ENCODE data around the gene CBX8.
"Not testable (repeated sequence)": the region's sequence is repeated elsewhere in the genome, so short reads cannot be mapped to it uniquely, and the experiment has no call there.

The CBX8 gene

DNA sequence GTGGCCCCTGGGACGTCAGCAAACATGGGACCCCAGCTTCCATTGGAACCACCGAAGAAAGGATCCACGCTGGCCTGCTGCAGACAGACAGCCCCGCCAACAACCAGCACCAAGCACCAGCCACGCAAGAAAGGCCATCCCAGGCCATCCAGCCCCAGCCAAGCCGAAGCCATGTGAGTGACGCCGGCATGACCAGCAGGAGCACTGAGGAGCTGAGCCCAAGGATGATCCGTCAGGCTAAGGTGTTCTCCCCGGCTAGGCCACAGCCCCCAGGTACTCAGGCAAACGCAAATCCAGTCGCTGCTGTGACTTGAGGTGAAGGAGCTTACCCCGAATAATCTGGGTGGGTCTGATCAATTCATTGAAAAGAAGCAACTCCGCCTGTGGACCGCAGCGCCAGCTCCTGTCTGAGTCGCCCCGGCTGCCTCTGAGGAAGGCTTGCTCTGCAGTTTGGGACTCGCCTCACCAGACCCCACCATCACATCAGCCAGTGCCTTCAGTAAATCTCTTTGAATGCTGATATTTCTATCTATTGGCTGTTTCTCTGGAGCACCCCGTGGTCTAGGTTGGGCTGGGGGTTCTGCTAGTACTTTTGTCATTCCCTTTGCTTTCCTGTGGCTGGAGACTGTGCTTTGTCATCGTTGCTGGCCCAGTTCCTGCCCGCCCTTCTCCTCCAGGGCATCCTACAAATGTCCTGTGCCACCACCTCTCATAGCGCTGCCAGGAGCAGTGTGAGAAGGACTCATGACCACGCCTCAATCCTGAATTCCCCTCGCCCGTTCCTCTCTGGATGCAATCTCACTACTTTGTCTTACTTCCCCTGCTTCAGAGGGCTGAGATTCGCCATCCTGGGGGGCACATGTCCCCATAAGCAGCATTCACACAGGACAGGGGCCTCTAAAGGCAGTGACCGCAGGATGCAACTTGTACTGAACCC, 27.0 kb downstream of the CBX8 start:
- Mint-ChIP-seq H3K4me3 (no peak overlapping the region), H3K27ac (no peak overlapping the region), H3K36me3 (no peaks in the 10 kb centered on the region), H3K4me1 (peaks cover 0 to 2% of the 10 kb centered on the region in 2 donors), H3K9me3 (peaks cover 1 to 4% of the 10 kb centered on the region in 2 donors), H3K27me3 (peaks cover 41 to 64% of the 10 kb centered on the region in 2 donors)
- no peak for DNase-seq
- ATAC-seq (replicated peaks), result no peak

DNA sequence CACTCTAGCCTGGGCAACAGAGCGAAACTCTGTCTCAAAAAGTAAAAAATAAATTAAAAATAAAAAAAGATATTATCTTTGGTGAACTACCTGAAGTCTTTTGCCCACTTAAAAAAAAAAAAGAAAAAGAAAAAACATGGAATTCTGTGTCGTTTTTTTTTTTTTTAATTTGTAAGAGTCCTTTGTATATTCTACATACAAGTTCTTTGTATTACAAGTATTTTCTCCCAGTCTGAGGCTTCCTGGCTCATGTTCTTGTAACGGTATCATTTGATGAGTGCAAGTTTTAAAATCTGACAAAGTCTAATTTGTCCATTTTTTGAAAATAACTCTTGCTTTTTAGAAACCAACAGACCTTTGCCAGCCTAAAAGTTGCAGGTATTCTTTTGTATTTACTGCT, 31.2 kb downstream of the CBX8 start:
- Mint-ChIP-seq H3K36me3 (no peaks in the 10 kb centered on the region), H3K4me3 (no peak overlapping the region), H3K27ac (no peak overlapping the region), H3K27me3 (peaks cover 30 to 32% of the 10 kb centered on the region in 2 donors), H3K9me3 (peaks cover 1 to 4% of the 10 kb centered on the region in 2 donors), H3K4me1 (peaks cover 0 to 2% of the 10 kb centered on the region in 2 donors)
- ATAC-seq (replicated peaks) (no peak), DNase-seq (no peak)

DNA sequence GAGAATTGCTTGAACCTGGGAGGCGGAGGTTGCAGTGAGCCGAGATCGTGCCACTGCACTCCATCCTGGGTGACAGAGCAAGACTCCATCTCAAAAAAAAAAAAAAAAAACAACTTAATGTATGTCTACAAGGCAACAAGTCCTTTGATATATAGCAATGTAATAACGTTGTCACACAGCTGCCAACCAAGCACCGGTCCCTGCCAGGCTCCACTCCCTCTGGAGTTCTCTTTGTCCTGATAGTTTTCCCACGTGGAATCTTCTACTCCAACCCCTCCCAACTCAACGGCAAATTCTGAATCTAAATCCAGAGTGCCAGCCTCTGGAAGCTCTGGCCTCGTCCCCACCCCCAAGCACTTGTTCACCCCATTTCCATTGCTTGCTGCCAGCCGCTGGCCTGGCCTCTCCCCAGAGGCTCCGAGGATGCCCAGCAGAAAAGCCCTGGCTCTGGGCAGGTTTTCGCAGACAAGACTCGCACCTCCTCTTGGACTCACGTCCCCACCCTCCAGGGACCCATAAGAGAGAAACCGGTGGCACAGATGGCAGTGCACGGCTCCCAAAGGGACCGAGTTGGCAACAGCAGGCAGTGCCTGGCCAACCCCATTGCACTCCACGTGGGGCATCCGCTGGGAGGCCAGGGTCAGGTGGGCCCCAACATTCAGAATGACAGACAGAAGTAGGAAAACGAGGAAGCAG, 34.8 kb downstream of the CBX8 start:
- Mint-ChIP-seq H3K4me1 (no peaks in the 10 kb centered on the region), H3K4me3 (no peak overlapping the region), H3K27me3 (peaks cover 16 to 32% of the 10 kb centered on the region in 2 donors), H3K9me3 (no peaks in the 10 kb centered on the region), H3K27ac (no peak overlapping the region), H3K36me3 (no peaks in the 10 kb centered on the region)
- ATAC-seq (replicated peaks) (no peak), DNase-seq (no peak)

DNA sequence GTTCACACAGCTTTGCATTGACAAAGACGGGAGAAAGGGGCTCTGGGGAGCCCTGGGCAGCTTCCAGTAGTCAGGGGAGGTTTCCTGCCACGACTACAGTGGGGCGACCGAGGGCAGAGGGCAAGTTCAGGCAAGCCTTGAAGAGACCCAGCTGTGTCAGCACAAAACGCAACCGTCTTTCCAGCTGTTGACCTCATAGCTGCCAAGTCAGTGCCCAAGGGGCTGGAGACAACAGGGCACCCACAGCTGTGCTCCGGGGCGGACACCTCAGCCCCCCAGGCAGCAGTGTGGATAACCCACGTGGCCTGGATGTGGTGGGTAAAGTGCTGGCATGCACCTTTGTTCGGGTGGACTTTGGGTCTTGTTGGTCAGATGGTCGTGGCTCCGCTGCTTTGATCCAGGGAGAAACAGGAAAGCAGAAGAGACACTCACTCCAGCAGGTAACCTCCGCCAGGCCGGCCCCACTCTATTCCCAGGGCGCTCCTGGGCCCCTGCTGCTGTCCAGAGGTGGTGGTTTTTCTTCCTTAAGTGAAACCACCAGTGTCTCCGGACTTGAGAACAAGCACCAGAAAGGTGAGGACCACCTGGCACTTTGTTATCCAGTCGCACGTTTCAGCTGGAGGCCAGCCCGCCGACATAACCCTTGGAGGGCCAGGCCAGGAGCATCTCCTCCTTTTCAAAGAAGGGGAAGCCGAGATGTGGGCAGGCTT, 36.5 kb downstream of the CBX8 start:
- H3K4me3 Mint-ChIP-seq, result no peak overlapping the region
- no peaks in the 10 kb centered on the region for H3K9me3 Mint-ChIP-seq
- H3K27ac Mint-ChIP-seq, result no peak overlapping the region
- no peak for ATAC-seq (replicated peaks)
- peaks cover 21 to 33% of the 10 kb centered on the region in 2 donors for H3K27me3 Mint-ChIP-seq
- H3K36me3 Mint-ChIP-seq, result no peaks in the 10 kb centered on the region
- no peaks in the 10 kb centered on the region for H3K4me1 Mint-ChIP-seq
- DNase-seq, result no peak

DNA sequence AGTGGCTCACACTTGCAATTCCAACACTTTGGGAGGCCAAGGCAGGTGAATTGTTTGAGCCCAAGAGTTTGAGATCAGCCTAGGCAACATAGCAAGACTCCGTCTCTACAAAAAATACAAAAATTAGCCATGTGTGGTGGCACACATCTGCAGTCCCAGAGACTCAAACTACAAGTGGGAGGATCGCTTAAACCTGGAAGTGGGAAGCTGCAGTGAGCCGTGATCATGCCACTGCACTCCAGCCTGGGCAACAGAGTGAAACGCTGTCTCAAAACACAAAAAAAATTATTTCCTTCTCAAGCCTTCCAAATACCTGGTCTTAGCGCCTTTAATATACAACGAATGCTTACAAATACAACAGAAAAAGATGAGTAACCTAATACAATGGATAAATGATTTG, 38.6 kb downstream of the CBX8 start:
- H3K4me3 Mint-ChIP-seq, result no peak overlapping the region
- H3K27me3 Mint-ChIP-seq, result peaks cover 24 to 37% of the 10 kb centered on the region in 2 donors
- no peaks in the 10 kb centered on the region for H3K4me1 Mint-ChIP-seq
- no peaks in the 10 kb centered on the region for H3K9me3 Mint-ChIP-seq
- H3K27ac Mint-ChIP-seq, result no peak overlapping the region
- DNase-seq, result no peak
- no peaks in the 10 kb centered on the region for H3K36me3 Mint-ChIP-seq
- ATAC-seq (replicated peaks), result no peak

DNA sequence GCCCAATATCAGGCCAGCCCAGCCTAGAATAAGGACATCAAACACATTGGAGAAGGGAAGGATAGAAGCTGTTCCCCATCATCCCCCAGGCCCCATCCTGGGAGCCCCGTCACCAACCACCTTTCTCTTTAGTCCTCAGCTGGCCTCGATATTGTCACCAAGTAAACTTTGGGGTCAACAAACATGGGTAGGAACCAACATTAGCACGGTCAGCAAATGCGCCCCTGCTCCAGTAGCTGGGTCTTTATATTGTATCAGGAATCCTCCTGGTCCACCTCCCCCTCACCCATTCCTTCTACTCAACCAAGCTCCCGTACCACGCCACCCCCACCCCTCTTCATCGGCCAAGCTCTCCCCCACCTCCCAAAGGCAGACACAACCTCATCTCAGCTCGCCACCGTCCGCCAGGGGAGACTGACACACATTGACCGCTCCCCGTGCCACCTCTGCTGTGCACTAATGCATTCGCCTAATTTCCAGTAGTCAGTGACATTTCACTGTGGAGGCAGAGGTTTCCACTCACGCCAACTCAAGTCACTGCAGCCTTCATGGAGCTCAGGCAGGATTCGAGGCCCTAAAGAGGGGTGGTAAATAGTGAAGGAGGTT, 39.6 kb downstream of the CBX8 start:
- ATAC-seq (replicated peaks) (no peak), DNase-seq (no peak)
- Mint-ChIP-seq H3K27me3 (peaks cover 19 to 40% of the 10 kb centered on the region in 2 donors), H3K27ac (no peak overlapping the region), H3K9me3 (no peaks in the 10 kb centered on the region), H3K36me3 (no peaks in the 10 kb centered on the region), H3K4me3 (no peak overlapping the region), H3K4me1 (no peaks in the 10 kb centered on the region)

DNA sequence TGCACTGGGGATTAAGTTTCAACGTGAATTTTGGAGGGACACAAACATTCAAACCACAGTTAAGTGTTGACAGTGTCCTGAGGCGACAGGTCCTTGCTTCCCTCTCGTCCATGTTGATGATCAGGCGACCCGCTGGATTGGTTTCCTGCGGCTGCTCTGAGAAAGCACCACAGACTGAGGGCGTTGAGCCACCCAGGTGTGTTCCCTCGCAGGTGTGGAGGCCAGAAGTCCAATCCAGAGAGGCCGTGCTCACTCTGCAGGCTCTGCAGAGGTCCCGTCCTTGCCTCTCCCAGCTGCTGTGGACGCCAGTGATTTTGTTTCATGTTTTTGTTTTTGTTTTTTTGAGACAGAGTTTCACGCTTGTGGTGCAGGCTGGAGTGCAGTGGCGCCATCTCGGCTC, 41.3 kb downstream of the CBX8 start:
- Mint-ChIP-seq H3K27me3 (peaks cover 27 to 55% of the 10 kb centered on the region in 2 donors), H3K36me3 (no peaks in the 10 kb centered on the region), H3K9me3 (no peaks in the 10 kb centered on the region), H3K4me3 (no peak overlapping the region), H3K27ac (no peak overlapping the region), H3K4me1 (no peaks in the 10 kb centered on the region)
- DNase-seq (no peak), ATAC-seq (replicated peaks) (no peak)

DNA sequence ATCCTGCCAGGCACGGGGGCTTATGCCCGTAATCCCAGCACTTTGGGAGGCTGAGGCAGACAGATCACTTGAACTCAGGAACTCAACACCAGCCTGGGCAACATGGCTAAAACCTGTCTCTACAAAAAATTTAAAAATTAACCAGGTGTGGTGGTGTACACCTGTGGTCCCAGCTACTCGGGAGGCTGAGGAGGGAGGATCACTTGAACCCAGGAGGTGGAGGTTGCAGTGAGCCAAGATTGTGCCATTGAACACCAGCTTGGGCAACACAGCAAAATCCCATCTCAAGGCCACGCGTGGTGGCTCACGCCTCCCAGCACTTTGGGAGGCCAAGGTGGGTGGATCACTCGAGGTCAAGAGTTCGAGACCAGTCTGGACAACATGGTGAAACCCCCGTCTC, 42.0 kb downstream of the CBX8 start:
- not testable (repeated sequence) for DNase-seq; H3K36me3 Mint-ChIP-seq; H3K4me3 Mint-ChIP-seq; H3K27ac Mint-ChIP-seq; H3K4me1 Mint-ChIP-seq; H3K9me3 Mint-ChIP-seq; ATAC-seq (replicated peaks)
- H3K27me3 Mint-ChIP-seq, result peaks cover 31 to 51% of the 10 kb centered on the region in 2 donors

DNA sequence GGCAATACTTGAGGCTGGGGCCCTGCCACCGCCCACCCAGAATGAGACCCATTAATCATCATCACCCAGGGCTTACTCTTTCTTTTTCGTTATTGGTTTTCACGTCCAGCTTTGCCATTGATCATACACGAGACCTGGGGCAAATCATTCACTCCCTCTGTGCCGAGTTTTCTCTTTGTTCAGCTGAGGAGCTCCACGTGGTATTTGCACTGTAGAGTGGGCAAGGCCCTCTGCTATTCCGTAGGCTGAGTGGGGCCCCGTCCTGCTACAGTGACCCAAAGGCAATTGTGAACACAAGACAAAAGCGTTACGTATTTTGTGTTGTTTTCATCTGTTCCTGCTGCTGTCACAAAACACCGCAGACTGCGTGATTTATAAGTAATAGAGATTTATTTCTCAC, 42.5 kb downstream of the CBX8 start:
- H3K9me3 Mint-ChIP-seq, result no peaks in the 10 kb centered on the region
- no peaks in the 10 kb centered on the region for H3K36me3 Mint-ChIP-seq
- DNase-seq (no peak), ATAC-seq (replicated peaks) (no peak)
- no peaks in the 10 kb centered on the region for H3K4me1 Mint-ChIP-seq
- peaks cover 33 to 48% of the 10 kb centered on the region in 2 donors for H3K27me3 Mint-ChIP-seq
- H3K27ac Mint-ChIP-seq, result no peak overlapping the region
- no peak overlapping the region for H3K4me3 Mint-ChIP-seq

DNA sequence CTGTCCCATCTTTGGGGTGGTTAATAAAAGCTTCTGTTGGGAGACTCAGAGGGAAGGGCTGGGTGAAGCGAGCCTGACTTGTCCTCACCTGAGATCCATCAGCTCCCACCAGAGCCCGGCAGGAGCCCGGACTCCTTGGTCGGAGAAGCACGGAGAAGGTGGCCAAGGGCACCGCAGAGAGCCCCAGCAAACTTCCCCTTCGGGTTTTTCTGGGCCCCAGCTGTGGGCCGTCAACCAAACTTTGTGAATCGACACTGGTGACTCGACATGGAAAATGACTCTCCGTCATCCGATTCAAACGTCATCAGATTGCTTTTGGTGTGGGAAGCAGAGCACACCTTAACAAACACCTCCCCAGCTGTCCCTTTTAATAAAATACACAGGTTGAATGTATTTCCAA, 44.7 kb downstream of the CBX8 start:
- no peak overlapping the region for H3K4me3 Mint-ChIP-seq

DNA sequence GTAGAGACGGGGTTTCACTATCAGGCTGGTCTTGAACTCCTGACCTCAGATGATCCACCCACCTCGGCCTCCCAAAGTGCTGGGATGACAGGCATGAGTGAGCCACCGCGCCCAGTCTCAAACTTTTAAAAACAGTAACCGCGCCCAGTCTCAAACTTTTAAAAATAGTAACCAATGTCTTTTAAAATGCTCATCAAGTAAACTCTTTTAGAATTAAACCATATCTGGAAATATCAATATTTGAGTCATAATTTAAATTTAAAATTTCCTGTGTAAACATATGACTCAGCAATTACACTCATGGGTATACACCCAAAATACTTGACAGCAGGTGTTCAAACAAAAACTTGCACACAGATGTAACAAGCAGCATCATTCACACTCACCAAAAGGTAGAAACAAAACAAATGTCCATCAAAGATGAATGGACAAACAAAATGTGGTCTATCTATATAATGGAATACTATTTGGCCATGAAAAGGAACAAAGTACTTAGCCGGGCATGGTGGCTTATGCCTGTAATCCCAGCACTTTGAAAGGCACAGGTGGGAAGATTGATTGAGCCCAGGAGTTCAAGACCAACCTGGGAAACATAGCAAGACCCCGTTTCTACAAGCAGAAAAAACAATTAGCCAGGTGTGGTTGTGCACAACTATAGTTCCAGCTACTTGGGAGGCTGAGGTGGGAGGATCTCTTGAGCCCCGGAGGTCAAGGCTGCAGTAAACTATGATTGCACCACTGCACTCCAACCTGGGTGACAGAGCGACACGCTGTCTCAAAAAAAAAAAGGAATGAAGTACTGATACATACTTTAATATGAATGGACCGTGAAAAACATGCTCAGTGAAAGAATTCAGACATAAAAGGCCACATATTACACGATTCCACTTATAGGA, 46.0 kb downstream of the CBX8 start:
- Mint-ChIP-seq H3K4me3 (no peak overlapping the region), H3K9me3 (no peaks in the 10 kb centered on the region), H3K27ac (no peak overlapping the region), H3K27me3 (peaks cover 39 to 42% of the 10 kb centered on the region in 2 donors), H3K36me3 (no peaks in the 10 kb centered on the region), H3K4me1 (peaks cover 10 to 21% of the 10 kb centered on the region in 2 donors)
- no peak for ATAC-seq (replicated peaks)
- no peak for DNase-seq

More for the DNA sequence above, 44.7 kb downstream of the CBX8 start:
- Mint-ChIP-seq H3K27me3 (peaks cover 33 to 40% of the 10 kb centered on the region in 2 donors), H3K36me3 (no peaks in the 10 kb centered on the region), H3K27ac (no peak overlapping the region), H3K4me1 (peaks cover 6 to 9% of the 10 kb centered on the region in 2 donors), H3K9me3 (no peaks in the 10 kb centered on the region)
- DNase-seq (peak; percentile 29), ATAC-seq (replicated peaks) (peak; percentile 61 to 77)

DNA sequence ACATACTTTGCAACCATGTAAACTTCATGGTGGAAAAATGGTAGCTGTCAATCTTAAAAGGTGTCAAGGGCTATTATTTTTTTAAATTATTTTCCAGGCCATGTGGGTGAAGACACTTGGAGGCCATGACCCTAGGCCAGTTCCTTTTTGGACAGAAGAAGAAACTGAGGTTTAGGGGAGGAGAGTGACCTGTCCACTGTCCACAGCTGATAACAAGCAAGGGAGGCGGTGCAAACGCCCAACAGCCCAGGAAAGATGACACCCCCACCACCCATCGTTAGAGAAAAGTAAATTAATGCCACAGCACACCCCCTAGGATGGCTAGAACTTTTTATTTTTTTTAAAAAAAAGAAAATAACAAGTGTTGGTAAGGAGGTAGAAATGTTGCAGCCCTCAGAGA, 46.9 kb downstream of the CBX8 start:
- no peak for DNase-seq
- H3K4me3 Mint-ChIP-seq, result no peak overlapping the region
- H3K36me3 Mint-ChIP-seq, result no peaks in the 10 kb centered on the region

DNA sequence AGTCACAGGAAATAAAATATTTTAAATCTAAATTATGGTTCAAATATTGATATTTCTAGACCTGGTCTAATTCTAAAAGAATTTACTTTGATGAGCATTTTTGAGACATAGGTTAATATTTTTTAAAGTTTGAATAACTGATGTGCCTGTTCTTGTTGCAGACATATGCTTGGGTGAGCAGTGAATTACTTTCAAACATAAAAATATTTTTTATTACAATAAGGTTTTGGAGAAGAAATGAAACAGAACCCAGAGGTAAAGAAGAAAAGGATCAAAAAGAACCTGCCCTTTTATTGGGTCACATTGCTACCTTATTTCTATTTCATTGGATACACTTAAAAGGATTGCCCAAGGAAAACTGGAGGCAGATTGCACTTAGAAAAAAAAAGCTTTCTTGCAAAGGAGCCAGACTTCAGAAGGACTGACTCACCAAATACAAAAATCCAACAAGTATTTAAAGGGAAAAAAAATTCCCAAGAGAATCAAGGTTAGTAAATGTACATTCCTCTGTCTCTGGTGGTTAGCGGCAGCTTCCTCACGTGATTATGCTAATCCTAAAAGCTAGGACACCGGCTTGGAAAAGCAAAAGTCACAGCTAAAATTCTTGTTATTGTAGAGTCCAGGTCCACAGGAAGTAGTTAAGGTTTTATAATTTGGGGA, 47.6 kb downstream of the CBX8 start:
- H3K9me3 Mint-ChIP-seq, result no peaks in the 10 kb centered on the region
- ATAC-seq (replicated peaks) (no peak), DNase-seq (no peak)
- no peaks in the 10 kb centered on the region for H3K36me3 Mint-ChIP-seq
- H3K4me3 Mint-ChIP-seq, result no peak overlapping the region
- no peak overlapping the region for H3K27ac Mint-ChIP-seq
- H3K4me1 Mint-ChIP-seq, result peaks cover 10 to 21% of the 10 kb centered on the region in 2 donors
- peaks cover 42 to 44% of the 10 kb centered on the region in 2 donors for H3K27me3 Mint-ChIP-seq

More for the DNA sequence above, 46.9 kb downstream of the CBX8 start:
- Mint-ChIP-seq H3K9me3 (no peaks in the 10 kb centered on the region), H3K27me3 (peaks cover 42 to 45% of the 10 kb centered on the region in 2 donors), H3K27ac (no peak overlapping the region), H3K4me1 (peaks cover 10 to 21% of the 10 kb centered on the region in 2 donors)
- no peak for ATAC-seq (replicated peaks)

All from stimulated activated naive B cell treated with anti-CD40 and anti-IgM and Interleukin-4, amounts not matched to agents 10 μg/mL and 1 μg/mL and 100 μg/mL, for 72 hours (primary cell).